DOHH2 (cell line): Measurements from ENCODE around the gene ZDHHC24.

Source experiments
- EZH2phosphoT487 ChIP-seq: fragments of 200-600 bp; sonication (generic); IDR thresholded peaks from 2 replicates; pipeline ENCODE4 v1.6.1; 2017; ENCODE audit warnings: borderline replicate concordance, mild to moderate bottlenecking, antibody characterized with exemption, low read length, moderate library complexity, mixed read lengths
- TF ChIP-seq, protein P1 (sequence below): fragments of 200-600 bp; sonication (generic); IDR thresholded peaks from one replicate; pipeline ENCODE4 v1.5.1; 2014; ENCODE audit warnings: antibody characterized with exemption, mild to moderate bottlenecking, low read depth, low read length; ENCODE audit not compliant: poor library complexity, severe bottlenecking

DNA sequence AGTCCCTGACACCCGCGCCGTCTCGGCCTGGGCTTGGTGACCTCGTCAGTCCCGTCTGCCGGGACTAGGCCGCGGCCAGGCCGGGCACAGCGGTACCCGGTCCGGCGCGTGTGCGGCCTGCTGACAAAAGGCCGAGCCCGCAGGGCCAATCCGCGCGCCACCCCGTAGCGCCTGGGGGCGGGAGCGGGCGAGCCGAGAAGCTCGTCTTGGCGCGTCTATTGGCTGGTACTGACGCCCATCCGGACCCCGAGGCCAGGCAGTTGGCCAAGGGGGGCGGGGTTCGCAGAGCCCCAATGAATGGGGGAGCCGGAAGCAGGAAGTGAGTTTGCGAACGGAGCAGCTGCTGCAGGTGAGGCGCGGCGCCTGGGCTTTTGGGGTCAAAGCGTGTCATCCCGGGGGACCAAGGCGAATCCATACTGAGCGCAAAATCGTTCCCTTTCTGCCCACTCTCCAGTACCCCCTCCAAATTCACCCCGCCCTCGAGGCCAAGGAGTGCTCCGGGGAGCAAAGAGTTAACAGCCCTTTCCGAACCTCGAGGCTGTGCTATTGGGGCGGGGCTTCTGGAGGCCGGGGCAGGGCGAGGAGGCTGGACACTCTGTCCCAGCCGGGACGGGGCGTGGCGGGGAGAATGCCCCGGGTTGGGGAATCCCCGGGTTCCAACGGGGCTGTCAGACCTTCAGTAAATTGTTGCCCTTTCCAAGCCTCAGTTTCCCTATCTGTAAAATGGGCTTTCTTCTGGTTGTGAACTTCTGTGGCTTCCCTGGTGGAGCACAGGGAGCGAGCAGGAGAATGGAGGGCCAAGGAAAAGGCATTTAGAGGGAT is 65.5 kb downstream of the ZDHHC24 start, which contains the start of gene DPP3:
- TF ChIP-seq, protein P1, sequence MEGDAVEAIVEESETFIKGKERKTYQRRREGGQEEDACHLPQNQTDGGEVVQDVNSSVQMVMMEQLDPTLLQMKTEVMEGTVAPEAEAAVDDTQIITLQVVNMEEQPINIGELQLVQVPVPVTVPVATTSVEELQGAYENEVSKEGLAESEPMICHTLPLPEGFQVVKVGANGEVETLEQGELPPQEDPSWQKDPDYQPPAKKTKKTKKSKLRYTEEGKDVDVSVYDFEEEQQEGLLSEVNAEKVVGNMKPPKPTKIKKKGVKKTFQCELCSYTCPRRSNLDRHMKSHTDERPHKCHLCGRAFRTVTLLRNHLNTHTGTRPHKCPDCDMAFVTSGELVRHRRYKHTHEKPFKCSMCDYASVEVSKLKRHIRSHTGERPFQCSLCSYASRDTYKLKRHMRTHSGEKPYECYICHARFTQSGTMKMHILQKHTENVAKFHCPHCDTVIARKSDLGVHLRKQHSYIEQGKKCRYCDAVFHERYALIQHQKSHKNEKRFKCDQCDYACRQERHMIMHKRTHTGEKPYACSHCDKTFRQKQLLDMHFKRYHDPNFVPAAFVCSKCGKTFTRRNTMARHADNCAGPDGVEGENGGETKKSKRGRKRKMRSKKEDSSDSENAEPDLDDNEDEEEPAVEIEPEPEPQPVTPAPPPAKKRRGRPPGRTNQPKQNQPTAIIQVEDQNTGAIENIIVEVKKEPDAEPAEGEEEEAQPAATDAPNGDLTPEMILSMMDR = no peak
- no peak for TF ChIP-seq EZH2phosphoT487
